Measurements from ENCODE around the gene CDKL5.

DNA sequence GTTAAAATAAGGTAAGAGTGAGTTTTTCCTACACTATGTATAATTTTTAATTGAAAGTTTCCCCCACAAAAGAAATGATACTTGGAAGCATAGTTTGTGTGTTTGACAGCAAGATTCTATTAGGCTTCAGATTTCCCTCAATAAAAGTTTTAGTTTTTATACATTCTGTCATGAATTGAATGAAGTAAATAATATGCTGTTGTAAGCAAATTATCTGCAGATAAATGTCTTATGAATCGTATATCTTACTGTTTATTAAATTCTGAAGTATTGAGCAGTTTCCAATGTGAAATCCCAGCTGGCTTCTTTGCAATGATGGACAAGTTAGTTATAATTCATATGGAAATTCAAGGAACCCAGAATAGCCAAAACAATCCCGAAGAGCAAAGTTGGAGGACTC lies 213.0 kb downstream of the CDKL5 start:
- TF ChIP-seq, protein P1, sequence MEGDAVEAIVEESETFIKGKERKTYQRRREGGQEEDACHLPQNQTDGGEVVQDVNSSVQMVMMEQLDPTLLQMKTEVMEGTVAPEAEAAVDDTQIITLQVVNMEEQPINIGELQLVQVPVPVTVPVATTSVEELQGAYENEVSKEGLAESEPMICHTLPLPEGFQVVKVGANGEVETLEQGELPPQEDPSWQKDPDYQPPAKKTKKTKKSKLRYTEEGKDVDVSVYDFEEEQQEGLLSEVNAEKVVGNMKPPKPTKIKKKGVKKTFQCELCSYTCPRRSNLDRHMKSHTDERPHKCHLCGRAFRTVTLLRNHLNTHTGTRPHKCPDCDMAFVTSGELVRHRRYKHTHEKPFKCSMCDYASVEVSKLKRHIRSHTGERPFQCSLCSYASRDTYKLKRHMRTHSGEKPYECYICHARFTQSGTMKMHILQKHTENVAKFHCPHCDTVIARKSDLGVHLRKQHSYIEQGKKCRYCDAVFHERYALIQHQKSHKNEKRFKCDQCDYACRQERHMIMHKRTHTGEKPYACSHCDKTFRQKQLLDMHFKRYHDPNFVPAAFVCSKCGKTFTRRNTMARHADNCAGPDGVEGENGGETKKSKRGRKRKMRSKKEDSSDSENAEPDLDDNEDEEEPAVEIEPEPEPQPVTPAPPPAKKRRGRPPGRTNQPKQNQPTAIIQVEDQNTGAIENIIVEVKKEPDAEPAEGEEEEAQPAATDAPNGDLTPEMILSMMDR (IDR thresholded peaks at IDR 0.05) = no peak
- TF ChIP-seq POLR2AphosphoS5 (IDR thresholded peaks at IDR 0.05) = no peak
- no peak for TF ChIP-seq POLR2A (IDR thresholded peaks at IDR 0.05)
- no peak for TF ChIP-seq EP300 (IDR thresholded peaks at IDR 0.05)
